Skeletal muscle cell (primary cell): ENCODE results near the gene PAN2.
"Not testable (repeated sequence)": the region's sequence is repeated elsewhere in the genome, so short reads cannot be mapped to it uniquely, and the experiment has no call there.

ENCODE experiments used
- DNase-seq: peaks from one replicate; pipeline ENCODE4 v3.0.0-alpha.2; 2010; ENCODE audit warnings: low read depth
- H3K4me3 ChIP-seq: 2 replicates; pipeline ENCODE4 v1.5.1; 2011; ENCODE audit warnings: low read depth, mild to moderate bottlenecking, control low read depth, low read length, moderate library complexity

PAN2 gene

GRCh38 chr12:56315249-56315621 is 18.6 kb downstream of the PAN2 start:
- peak overlapping the region; percentile 93 for H3K4me3 ChIP-seq
- DNase-seq = no peak

- H3K4me3 ChIP-seq = no peak overlapping the region
- no peak for DNase-seq
Measured at GRCh38 chr12:56311003-56311402, 22.8 kb downstream of the PAN2 start.

- H3K4me3 ChIP-seq = no peak overlapping the region
- DNase-seq = no peak
Measured at GRCh38 chr12:56308714-56309113, 25.1 kb downstream of the PAN2 start.

- DNase-seq = no peak
Measured at GRCh38 chr12:56307221-56307965, 26.4 kb downstream of the PAN2 start.

GRCh38 chr12:56304872-56305590 is 28.8 kb downstream of the PAN2 start:
- DNase-seq = no peak

More at GRCh38 chr12:56307221-56307965, 26.4 kb downstream of the PAN2 start:
- no peak overlapping the region for H3K4me3 ChIP-seq

GRCh38 chr12:56304276-56304675 is 29.5 kb downstream of the PAN2 start:
- no peak for DNase-seq
- no peak overlapping the region for H3K4me3 ChIP-seq

More at GRCh38 chr12:56304872-56305590, 28.8 kb downstream of the PAN2 start:
- no peak overlapping the region for H3K4me3 ChIP-seq

- H3K4me3 ChIP-seq = peak overlapping the region; percentile 78
- no peak for DNase-seq
Measured at GRCh38 chr12:56300644-56301464, 32.9 kb downstream of the PAN2 start.

- peak; percentile 82 for DNase-seq
- peak within 1 kb of the TSS; percentile 78 for H3K4me3 ChIP-seq
Measured at GRCh38 chr12:56299853-56300643, 33.8 kb downstream of the PAN2 start, which contains the start of gene CS. TSS of gene CS (minus strand) at chr12:56300330. CDS start at chr12:56300201, 129 bp downstream.

GRCh38 chr12:56299308-56299852 is 34.4 kb downstream of the PAN2 start:
- no peak for DNase-seq
- H3K4me3 ChIP-seq = peak overlapping the region; percentile 78

GRCh38 chr12:56298828-56299227 is 35.0 kb downstream of the PAN2 start:
- no peak for DNase-seq
- peak overlapping the region; percentile 78 for H3K4me3 ChIP-seq

- DNase-seq = no peak
- H3K4me3 ChIP-seq = no peak overlapping the region
Measured at GRCh38 chr12:56297400-56297799, 36.4 kb downstream of the PAN2 start.

- H3K4me3 ChIP-seq = no peak overlapping the region
Measured at GRCh38 chr12:56296295-56296694, 37.5 kb downstream of the PAN2 start.

GRCh38 chr12:56293795-56294194 is 40.0 kb downstream of the PAN2 start:
- DNase-seq = no peak
- no peak overlapping the region for H3K4me3 ChIP-seq

More at GRCh38 chr12:56296295-56296694, 37.5 kb downstream of the PAN2 start:
- DNase-seq = no peak

GRCh38 chr12:56288705-56289387 is 45.0 kb downstream of the PAN2 start:
- DNase-seq = no peak
- no peak overlapping the region for H3K4me3 ChIP-seq

- H3K4me3 ChIP-seq = no peak overlapping the region
- no peak for DNase-seq
Measured at GRCh38 chr12:56286044-56286830, 47.6 kb downstream of the PAN2 start.

GRCh38 chr12:56284263-56284662 is 49.5 kb downstream of the PAN2 start:
- not testable (repeated sequence) for H3K4me3 ChIP-seq, DNase-seq

- no peak for DNase-seq
- no peak overlapping the region for H3K4me3 ChIP-seq
Measured at GRCh38 chr12:56282579-56282978, 51.2 kb downstream of the PAN2 start.

- DNase-seq = no peak
Measured at GRCh38 chr12:56282030-56282429, 51.8 kb downstream of the PAN2 start.

More at GRCh38 chr12:56282030-56282429, 51.8 kb downstream of the PAN2 start:
- H3K4me3 ChIP-seq = no peak overlapping the region
